ENCODE measurements around the gene GFER. TPM values are rescaled to one million over a fixed set of nuclear protein-coding genes. Genes with fewer than 3 reads are reported as not detected.
A peak's percentile ranks its signal among the peaks of the same experiment; 100 is the strongest.

GFER gene
- total and polyA plus RNA-seq, 10 of the 15 experiments (the other 5 are each of a cell fraction or from before 2014, with no cell fraction given), result 2.4 to 57.7 (median 31.3) TPM

DNA sequence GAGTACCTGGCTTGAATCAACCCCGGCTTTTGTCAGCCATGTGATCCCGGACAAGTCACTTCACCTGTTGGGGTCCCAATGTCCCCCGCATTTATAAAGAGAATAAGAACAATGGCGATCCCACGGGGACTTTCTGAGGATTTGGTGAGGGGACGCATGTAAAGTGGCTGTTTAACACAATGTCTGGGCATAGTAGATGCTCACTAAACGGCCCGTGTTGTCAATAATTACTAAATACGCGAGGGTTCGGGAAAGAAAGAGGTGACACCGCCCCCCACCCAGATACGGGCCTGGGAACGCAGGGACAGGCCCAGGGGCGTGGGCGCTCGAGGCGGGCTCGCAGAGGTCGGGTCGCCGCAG, 7.6 kb downstream of the GFER start:
- no peak for FAIRE-seq
- intact Hi-C loops (cut with micrococcal nuclease; ENCODE audit: unreplicated experiment), result no loop called here
- H3K9me3 ChIP-seq (replicated peaks; ENCODE audit: control insufficient read depth, insufficient read depth, low read length), result peaks cover 1% of the 10 kb centered on the region; the same call in 1 of the 3 replicates
- ChIA-PET SMC1A (ENCODE audit: uncharacterized antibody, unreplicated experiment) (no interaction called here), POLR2A (interaction anchor here (1.0 to 3.3 kb wide), 8 partner anchors 10 to 314 kb away, joined by 3 to 18 read pairs (median 10); partner anchors contain the start of genes NOXO1, RNF151, RPS2 and TBL3), CTCF (interaction anchor here (0.9 to 6.5 kb wide), 4 partner anchors 10 to 27 kb away, joined by 3 to 54 read pairs (median 4); partner anchors contain the start of genes NOXO1, RNF151 and RPS2), RAD21 (ENCODE audit: unreplicated experiment) (interaction anchor here (0.9 to 1.9 kb wide), 4 partner anchors 10 to 27 kb away, joined by 3 to 12 read pairs (median 4); partner anchors contain the start of genes NOXO1 and RPS2)
- no peaks in the 10 kb centered on the region for H3K27me3 ChIP-seq (replicated peaks in 1 of 2; ENCODE audit: control insufficient read depth in 2 of 2, insufficient read depth in 2 of 2, low read length in 1 of 2)
- no peak for ATAC-seq
- H3K4me2 ChIP-seq (ENCODE audit: control insufficient read depth, insufficient read depth), result peak overlapping the region; percentile 98
- peaks cover 0 to 2% of the 10 kb centered on the region in 2 experiments; a peak in 2 of 4 replicates for H3K36me3 ChIP-seq (ENCODE audit: control insufficient read depth in 2 of 2, insufficient read depth in 2 of 2, low read length in 1 of 2)
- peaks cover 26% of the 10 kb centered on the region for H3K4me1 ChIP-seq (ENCODE audit: control insufficient read depth, insufficient read depth, low read length)
- BruUV-seq (replicated peaks), result TSS peak; percentile 97
- H3K79me2 ChIP-seq (ENCODE audit: control insufficient read depth, insufficient read depth, low read length), result no peaks in the 10 kb centered on the region
- H4K20me1 ChIP-seq (ENCODE audit: control insufficient read depth, insufficient read depth), result no peaks in the 10 kb centered on the region
- peak overlapping the region; percentile 36 for H3K9ac ChIP-seq (ENCODE audit: control insufficient read depth, insufficient read depth, low read length)
- peak overlapping the region; percentile 27; the same call in 1 of the 2 replicates for H3K27ac ChIP-seq (ENCODE audit: control insufficient read depth, insufficient read depth)
- 1% methylated on average over 22 of the region's 22 CpGs for WGBS (ENCODE audit: insufficient coverage, insufficient replicate concordance, low lambda C conversion rate, missing lambda C conversion rate)
- peak overlapping the region; percentile 3 for H2AFZ ChIP-seq (ENCODE audit: control insufficient read depth, low read depth, low read length)
- in situ Hi-C loops (cut with MboI), result no loop called here
- H3K4me3 ChIP-seq, result peak overlapping the region; percentile 65; the same call in 1 of the 2 replicates
- 0 out of 2 replicates have a peak, but pooled peaks have one; percentile 7 for TF ChIP-seq CREM (IDR thresholded peaks at IDR 0.05; ENCODE audit: low read depth)
- TF ChIP-seq STAT1 (conservative IDR thresholded peaks at IDR 0.05), result 0 out of 2 replicates have a peak, but pooled peaks have one; percentile 52
- TF ChIP-seq POLR2AphosphoS5 (IDR thresholded peaks at IDR 0.05; ENCODE audit: low read length), result peak; percentile 43; the same call in 1 of the 2 replicates
- TF ChIP-seq RB1 (IDR thresholded peaks at IDR 0.05; ENCODE audit: borderline replicate concordance), result 0 out of 2 replicates have a peak, but pooled peaks have one; percentile 52
- TF ChIP-seq, protein P1, sequence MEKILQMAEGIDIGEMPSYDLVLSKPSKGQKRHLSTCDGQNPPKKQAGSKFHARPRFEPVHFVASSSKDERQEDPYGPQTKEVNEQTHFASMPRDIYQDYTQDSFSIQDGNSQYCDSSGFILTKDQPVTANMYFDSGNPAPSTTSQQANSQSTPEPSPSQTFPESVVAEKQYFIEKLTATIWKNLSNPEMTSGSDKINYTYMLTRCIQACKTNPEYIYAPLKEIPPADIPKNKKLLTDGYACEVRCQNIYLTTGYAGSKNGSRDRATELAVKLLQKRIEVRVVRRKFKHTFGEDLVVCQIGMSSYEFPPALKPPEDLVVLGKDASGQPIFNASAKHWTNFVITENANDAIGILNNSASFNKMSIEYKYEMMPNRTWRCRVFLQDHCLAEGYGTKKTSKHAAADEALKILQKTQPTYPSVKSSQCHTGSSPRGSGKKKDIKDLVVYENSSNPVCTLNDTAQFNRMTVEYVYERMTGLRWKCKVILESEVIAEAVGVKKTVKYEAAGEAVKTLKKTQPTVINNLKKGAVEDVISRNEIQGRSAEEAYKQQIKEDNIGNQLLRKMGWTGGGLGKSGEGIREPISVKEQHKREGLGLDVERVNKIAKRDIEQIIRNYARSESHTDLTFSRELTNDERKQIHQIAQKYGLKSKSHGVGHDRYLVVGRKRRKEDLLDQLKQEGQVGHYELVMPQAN (conservative IDR thresholded peaks at IDR 0.05), result 0 out of 2 replicates have a peak, but pooled peaks have one; percentile 43
- TF ChIP-seq KLF5 (IDR thresholded peaks at IDR 0.05; ENCODE audit: partially characterized antibody), result no peak
- no peak for TF ChIP-seq MTA2 (IDR thresholded peaks at IDR 0.05; ENCODE audit: low read depth)
- no peak for TF ChIP-seq BHLHE40 (IDR thresholded peaks at IDR 0.05; ENCODE audit: borderline replicate concordance in 1 of 2, low read depth in 2 of 2, low read length in 1 of 2)
- no peak for TF ChIP-seq BMI1 (IDR thresholded peaks at IDR 0.05; ENCODE audit: borderline replicate concordance)
- peak; percentile 86; the same call in 1 of the 2 replicates for TF ChIP-seq SMARCA5 (IDR thresholded peaks at IDR 0.05)
- TF ChIP-seq, protein P2, sequence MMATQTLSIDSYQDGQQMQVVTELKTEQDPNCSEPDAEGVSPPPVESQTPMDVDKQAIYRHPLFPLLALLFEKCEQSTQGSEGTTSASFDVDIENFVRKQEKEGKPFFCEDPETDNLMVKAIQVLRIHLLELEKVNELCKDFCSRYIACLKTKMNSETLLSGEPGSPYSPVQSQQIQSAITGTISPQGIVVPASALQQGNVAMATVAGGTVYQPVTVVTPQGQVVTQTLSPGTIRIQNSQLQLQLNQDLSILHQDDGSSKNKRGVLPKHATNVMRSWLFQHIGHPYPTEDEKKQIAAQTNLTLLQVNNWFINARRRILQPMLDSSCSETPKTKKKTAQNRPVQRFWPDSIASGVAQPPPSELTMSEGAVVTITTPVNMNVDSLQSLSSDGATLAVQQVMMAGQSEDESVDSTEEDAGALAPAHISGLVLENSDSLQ (IDR thresholded peaks at IDR 0.05), result peak; percentile 33
- TF ChIP-seq, protein P3, sequence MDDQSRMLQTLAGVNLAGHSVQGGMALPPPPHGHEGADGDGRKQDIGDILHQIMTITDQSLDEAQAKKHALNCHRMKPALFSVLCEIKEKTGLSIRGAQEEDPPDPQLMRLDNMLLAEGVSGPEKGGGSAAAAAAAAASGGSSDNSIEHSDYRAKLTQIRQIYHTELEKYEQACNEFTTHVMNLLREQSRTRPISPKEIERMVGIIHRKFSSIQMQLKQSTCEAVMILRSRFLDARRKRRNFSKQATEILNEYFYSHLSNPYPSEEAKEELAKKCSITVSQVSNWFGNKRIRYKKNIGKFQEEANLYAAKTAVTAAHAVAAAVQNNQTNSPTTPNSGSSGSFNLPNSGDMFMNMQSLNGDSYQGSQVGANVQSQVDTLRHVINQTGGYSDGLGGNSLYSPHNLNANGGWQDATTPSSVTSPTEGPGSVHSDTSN (IDR thresholded peaks at IDR 0.05; ENCODE audit: insufficient replicate concordance, low read depth, low read length), result no peak
- peak; percentile 87 for TF ChIP-seq LARP7 (IDR thresholded peaks at IDR 0.05)
- no peak for DNase-seq (ENCODE audit: low read depth, low spot score)
